Measurements from ENCODE around the gene GKN1. TPM values are rescaled to one million over a fixed set of nuclear protein-coding genes. Genes with fewer than 3 reads are reported as not detected.

Gene GKN1
- total RNA-seq, 1 donor from 2014 or later = not detected

DNA sequence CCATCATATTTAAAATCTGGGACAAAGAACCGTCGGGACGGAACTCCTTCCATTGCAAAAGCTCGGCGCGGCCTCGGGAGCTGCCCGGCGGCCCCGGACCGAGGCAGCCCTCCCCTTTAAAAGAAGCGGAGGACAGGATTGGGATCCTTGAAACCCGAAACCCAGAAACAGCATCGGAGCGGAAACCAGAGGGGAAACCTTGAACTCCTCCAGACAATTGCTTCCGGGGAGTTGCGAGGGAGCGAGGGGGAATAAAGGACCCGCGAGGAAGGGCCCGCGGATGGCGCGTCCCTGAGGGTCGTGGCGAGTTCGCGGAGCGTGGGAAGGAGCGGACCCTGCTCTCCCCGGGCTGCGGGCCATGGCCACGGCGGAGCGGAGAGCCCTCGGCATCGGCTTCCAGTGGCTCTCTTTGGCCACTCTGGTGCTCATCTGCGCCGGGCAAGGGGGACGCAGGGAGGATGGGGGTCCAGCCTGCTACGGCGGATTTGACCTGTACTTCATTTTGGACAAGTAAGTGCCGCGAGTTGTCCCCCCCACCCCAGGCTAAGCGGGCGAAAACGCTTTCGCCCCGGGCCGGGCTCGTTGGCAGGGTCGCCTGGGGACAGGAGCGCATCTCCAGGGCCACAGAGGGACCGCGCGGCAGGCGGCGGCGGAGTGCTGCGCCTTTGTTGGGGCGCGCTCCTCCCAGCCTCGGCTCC lies 38.9 kb downstream of the GKN1 start, which contains the start of gene ANTXR1:
ANTXR1 (plus strand) TSS at position 38 of the 698 bp plus-strand sequence; CDS start at position 359, 321 bp downstream.
- H3K27me3 Mint-ChIP-seq = peaks cover 59% of the 10 kb centered on the region

DNA sequence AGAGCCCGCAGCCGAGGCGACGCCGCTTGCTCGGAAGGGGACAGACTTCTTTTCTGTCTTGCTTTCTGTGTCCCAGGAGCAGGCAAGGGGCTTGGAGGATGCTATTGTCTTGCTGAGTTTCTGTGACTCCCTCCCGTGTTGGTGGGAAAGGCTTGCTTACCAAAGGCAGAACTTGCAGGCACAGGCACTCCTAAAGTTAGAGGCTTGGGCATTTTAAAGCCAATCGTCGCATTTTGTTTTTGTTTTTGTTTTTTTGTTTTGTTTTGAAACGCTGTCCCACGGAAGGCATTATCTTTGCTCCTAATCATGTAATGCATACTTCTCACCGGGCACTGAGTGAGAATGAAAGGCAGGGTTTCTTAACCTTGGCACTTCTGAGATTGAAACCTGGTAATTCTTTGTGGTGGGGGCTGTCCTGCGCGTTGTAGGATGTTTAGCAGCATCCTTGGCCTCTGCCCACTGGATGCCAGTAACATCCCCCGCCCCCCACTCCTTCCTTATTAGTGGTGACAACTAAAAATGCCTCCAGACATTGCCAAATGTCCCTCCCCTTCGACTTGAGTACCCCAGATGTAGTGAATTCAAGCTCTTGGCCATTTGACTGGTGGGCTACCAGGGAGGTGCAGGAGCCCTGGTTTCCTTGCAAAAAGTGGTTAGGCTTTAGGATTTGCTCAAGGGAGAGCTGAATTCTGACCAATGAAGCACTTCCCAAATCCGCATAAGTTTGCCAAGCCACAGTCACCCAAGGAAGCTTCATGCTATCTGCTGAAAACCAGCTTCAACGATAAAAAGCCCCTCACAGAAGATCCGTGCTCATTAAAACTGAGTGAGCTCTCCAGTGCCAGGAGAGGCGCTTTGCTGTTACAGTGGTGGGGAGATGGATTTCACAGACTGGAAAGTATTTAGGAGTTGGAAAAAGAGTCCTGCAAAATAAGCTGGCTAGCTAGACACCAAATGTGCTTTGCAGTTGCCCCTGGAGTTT lies 39.7 kb downstream of the GKN1 start:
- TF ChIP-seq, protein P1, sequence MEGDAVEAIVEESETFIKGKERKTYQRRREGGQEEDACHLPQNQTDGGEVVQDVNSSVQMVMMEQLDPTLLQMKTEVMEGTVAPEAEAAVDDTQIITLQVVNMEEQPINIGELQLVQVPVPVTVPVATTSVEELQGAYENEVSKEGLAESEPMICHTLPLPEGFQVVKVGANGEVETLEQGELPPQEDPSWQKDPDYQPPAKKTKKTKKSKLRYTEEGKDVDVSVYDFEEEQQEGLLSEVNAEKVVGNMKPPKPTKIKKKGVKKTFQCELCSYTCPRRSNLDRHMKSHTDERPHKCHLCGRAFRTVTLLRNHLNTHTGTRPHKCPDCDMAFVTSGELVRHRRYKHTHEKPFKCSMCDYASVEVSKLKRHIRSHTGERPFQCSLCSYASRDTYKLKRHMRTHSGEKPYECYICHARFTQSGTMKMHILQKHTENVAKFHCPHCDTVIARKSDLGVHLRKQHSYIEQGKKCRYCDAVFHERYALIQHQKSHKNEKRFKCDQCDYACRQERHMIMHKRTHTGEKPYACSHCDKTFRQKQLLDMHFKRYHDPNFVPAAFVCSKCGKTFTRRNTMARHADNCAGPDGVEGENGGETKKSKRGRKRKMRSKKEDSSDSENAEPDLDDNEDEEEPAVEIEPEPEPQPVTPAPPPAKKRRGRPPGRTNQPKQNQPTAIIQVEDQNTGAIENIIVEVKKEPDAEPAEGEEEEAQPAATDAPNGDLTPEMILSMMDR (IDR thresholded peaks at IDR 0.05) = no peak
- intact Hi-C loops (cut with micrococcal nuclease) = loop anchor here (1.0 to 5.0 kb wide), 2 partner anchors 293 to 547 kb away; partner anchors contain the start of genes APLF and FBXO48
- Mint-ChIP-seq H3K9me3 (no peaks in the 10 kb centered on the region), H3K27ac (no peak overlapping the region), H3K27me3 (peaks cover 60% of the 10 kb centered on the region), H3K4me1 (peaks cover 14% of the 10 kb centered on the region), H3K36me3 (ENCODE audit: low read depth) (no peaks in the 10 kb centered on the region), H3K4me3 (peak overlapping the region; percentile 64)
- DNase-seq = no peak
- ChIA-PET POLR2A (no interaction called here), CTCF (no interaction called here)
- ATAC-seq (ENCODE audit: low read depth) = no peak

More for the DNA sequence above, 38.9 kb downstream of the GKN1 start, which contains the start of gene ANTXR1:
- ATAC-seq (ENCODE audit: low read depth) = no peak
- ChIA-PET CTCF (no interaction called here), POLR2A (no interaction called here)
- no peaks in the 10 kb centered on the region for H3K36me3 Mint-ChIP-seq (ENCODE audit: low read depth)
- TF ChIP-seq, protein P1 (IDR thresholded peaks at IDR 0.05) = no peak
- H3K4me3 Mint-ChIP-seq = peak within 1 kb of the TSS; percentile 64
- H3K9me3 Mint-ChIP-seq = no peaks in the 10 kb centered on the region
- intact Hi-C loops (cut with micrococcal nuclease) = loop anchor here (1.0 to 5.0 kb wide), 2 partner anchors 294 to 546 kb away; partner anchors contain the start of genes APLF and FBXO48
- peaks cover 14% of the 10 kb centered on the region for H3K4me1 Mint-ChIP-seq
- no peak within 1 kb of the TSS for H3K27ac Mint-ChIP-seq
- no peak for DNase-seq

GRCh38 chr2:69017080-69017479 lies 42.6 kb downstream of the GKN1 start:
- Mint-ChIP-seq H3K4me1 (peaks cover 14% of the 10 kb centered on the region), H3K4me3 (no peak overlapping the region), H3K27ac (no peak overlapping the region), H3K36me3 (ENCODE audit: low read depth) (no peaks in the 10 kb centered on the region), H3K9me3 (no peaks in the 10 kb centered on the region), H3K27me3 (peaks cover 52% of the 10 kb centered on the region)
- TF ChIP-seq, protein P1 (IDR thresholded peaks at IDR 0.05) = no peak
- ChIA-PET POLR2A (no interaction called here), CTCF (no interaction called here)
- ATAC-seq (ENCODE audit: low read depth) (no peak), DNase-seq (no peak)
- intact Hi-C loops (cut with micrococcal nuclease) = no loop called here

- no peak for ATAC-seq (ENCODE audit: low read depth)
- peaks cover 46% of the 10 kb centered on the region for H3K27me3 Mint-ChIP-seq
- ChIA-PET CTCF (no interaction called here), POLR2A (no interaction called here)
- H3K4me1 Mint-ChIP-seq = peaks cover 9% of the 10 kb centered on the region
- H3K4me3 Mint-ChIP-seq = no peak overlapping the region
- intact Hi-C loops (cut with micrococcal nuclease) = no loop called here
- no peak overlapping the region for H3K27ac Mint-ChIP-seq
- DNase-seq = no peak
- TF ChIP-seq, protein P1 (IDR thresholded peaks at IDR 0.05) = no peak
- no peaks in the 10 kb centered on the region for H3K36me3 Mint-ChIP-seq (ENCODE audit: low read depth)
- no peaks in the 10 kb centered on the region for H3K9me3 Mint-ChIP-seq
Observed at GRCh38 chr2:69017835-69018234, 43.4 kb downstream of the GKN1 start.

DNA sequence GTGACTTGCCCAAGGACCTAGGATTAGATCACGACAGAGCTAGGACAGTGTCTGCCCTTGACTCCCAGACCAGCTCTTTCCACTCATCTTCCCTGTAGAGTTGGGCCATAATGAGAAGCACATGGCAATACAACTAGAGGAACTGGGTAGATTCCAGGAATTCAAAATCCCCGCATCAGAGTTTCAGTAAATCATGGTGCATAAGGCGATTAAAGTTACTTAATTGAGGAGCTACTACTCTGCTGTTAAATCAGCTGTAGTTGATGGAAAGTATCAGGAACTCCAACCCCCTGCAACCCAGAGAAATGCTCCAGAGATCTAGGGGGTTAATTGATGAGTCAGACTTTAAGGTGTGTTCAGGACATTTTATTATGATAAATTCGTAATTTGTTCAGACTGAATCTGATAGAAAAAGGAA lies 44.3 kb downstream of the GKN1 start:
- no peaks in the 10 kb centered on the region for H3K9me3 Mint-ChIP-seq
- peaks cover 42% of the 10 kb centered on the region for H3K27me3 Mint-ChIP-seq
- CTCF ChIA-PET = no interaction called here

More for the DNA sequence above, 44.3 kb downstream of the GKN1 start:
- DNase-seq (no peak), ATAC-seq (ENCODE audit: low read depth) (no peak)
- H3K4me3 Mint-ChIP-seq = no peak overlapping the region
- TF ChIP-seq, protein P1 (IDR thresholded peaks at IDR 0.05) = no peak
- POLR2A ChIA-PET = no interaction called here
- intact Hi-C loops (cut with micrococcal nuclease) = no loop called here
- H3K27ac Mint-ChIP-seq = no peak overlapping the region
- H3K36me3 Mint-ChIP-seq (ENCODE audit: low read depth) = no peaks in the 10 kb centered on the region
- H3K4me1 Mint-ChIP-seq = peaks cover 6% of the 10 kb centered on the region

Data from activated B cell treated with CpG ODN at 0.5 μM for 24 hours (primary cell).